Tibial artery (tissue), 4 donors: Measurements from ENCODE around the gene COPE.

ENCODE experiments used
- DNase-seq, 2 donors: peaks; one replicate each; pipeline ENCODE4 v3.0.0-alpha.2; 2019
- H3K27ac ChIP-seq, 2 donors: fragments of 200-600 bp; sonication (generic) in 1 of 2; 1 replicate in 1 of 2; 2 replicates in 1 of 2; pipeline ENCODE4 v1.5.1; 2018 to 2019; ENCODE audit warnings: mild to moderate bottlenecking in 1 of 2
- H3K27me3 ChIP-seq, 2 donors: fragments of 200-600 bp; sonication (generic) in 1 of 2; one replicate each; pipeline versions ENCODE4 v1.5.1 to v1.6.0; 2016 to 2019
- H3K36me3 ChIP-seq, 3 donors: fragments of 200-600 bp; sonication (generic) in 2 of 3; one replicate each; pipeline ENCODE4 v1.5.1; 2016 to 2019; ENCODE audit warnings: mild to moderate bottlenecking in 2 of 3
- H3K4me1 ChIP-seq, 4 donors: fragments of 200-600 bp; sonication (generic) in 2 of 4; 1 replicate in 3 of 4; 2 replicates in 1 of 4; pipeline ENCODE4 v1.5.1; 2016 to 2019
- H3K4me3 ChIP-seq, 2 donors: fragments of 200-600 bp; sonication (generic) in 1 of 2; 1 replicate in 1 of 2; 2 replicates in 1 of 2; pipeline ENCODE4 v1.5.1; 2018 to 2019; ENCODE audit warnings: mild to moderate bottlenecking in 2 of 2
- H3K9me3 ChIP-seq, 3 donors: fragments of 200-600 bp; sonication (generic) in 1 of 3; one replicate each; pipeline ENCODE4 v1.5.1; 2016 to 2019
- intact Hi-C: fragments of 100-400 bp; cut with DNase I; formaldehyde crosslinking; loops from one replicate; pipeline ENCODE4 v1.15.0; 2023; ENCODE audit warnings: low total_unique reads
- TF ChIP-seq, protein P1 (sequence below), 2 experiments: fragments of 200-600 bp in 1 of 2; fragments of 450-650 bp in 1 of 2; IDR thresholded peaks; one replicate each; pipeline ENCODE4 v1.5.1; 2017 to 2019; ENCODE audit warnings: antibody characterized with exemption in 2 of 2, mild to moderate bottlenecking in 1 of 2, moderate library complexity in 1 of 2

Gene COPE

DNA sequence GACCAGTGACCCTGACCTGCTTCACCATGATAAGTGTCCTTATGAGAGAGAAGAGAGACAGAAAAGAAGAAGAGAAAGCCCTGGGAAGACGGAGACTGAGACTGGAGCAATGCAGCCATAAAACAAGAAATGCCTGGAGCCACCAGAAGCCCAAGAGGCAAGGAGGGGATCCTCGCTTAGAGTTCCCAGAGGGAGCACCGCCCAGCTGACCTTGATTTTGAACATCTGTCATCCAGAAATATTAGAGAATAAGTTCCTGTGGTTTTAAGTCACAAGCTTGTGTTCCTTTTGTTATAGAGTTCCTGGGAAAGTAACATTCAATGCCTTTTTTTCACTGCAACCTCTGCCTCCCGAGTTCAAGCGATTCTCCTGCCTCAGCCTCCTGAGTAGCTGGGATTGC, 43.5 kb downstream of the COPE start:
- no peaks in the 10 kb centered on the region for H3K9me3 ChIP-seq
- intact Hi-C loops: no loop called here

GRCh38 chr19:18871543-18871942, 47.6 kb downstream of the COPE start:
- H3K9me3 ChIP-seq: no peaks in the 10 kb centered on the region
- peaks cover 16 to 22% (median 21%) of the 10 kb centered on the region in 3 donors for H3K36me3 ChIP-seq
- H3K4me1 ChIP-seq: peaks cover 0 to 16% (median 11%) of the 10 kb centered on the region in 4 donors
- no peak overlapping the region for H3K27ac ChIP-seq
- TF ChIP-seq, protein P1, sequence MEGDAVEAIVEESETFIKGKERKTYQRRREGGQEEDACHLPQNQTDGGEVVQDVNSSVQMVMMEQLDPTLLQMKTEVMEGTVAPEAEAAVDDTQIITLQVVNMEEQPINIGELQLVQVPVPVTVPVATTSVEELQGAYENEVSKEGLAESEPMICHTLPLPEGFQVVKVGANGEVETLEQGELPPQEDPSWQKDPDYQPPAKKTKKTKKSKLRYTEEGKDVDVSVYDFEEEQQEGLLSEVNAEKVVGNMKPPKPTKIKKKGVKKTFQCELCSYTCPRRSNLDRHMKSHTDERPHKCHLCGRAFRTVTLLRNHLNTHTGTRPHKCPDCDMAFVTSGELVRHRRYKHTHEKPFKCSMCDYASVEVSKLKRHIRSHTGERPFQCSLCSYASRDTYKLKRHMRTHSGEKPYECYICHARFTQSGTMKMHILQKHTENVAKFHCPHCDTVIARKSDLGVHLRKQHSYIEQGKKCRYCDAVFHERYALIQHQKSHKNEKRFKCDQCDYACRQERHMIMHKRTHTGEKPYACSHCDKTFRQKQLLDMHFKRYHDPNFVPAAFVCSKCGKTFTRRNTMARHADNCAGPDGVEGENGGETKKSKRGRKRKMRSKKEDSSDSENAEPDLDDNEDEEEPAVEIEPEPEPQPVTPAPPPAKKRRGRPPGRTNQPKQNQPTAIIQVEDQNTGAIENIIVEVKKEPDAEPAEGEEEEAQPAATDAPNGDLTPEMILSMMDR (IDR thresholded peaks at IDR 0.05): no peak
- no peak overlapping the region for H3K4me3 ChIP-seq
- peaks cover 0 to 20% of the 10 kb centered on the region in 2 donors for H3K27me3 ChIP-seq
- no peak for DNase-seq
- intact Hi-C loops: no loop called here

More for the DNA sequence above, 43.5 kb downstream of the COPE start:
- TF ChIP-seq, protein P1 (IDR thresholded peaks at IDR 0.05): no peak
- Histone ChIP-seq H3K27ac (no peak overlapping the region), H3K27me3 (no peaks in the 10 kb centered on the region), H3K36me3 (peaks cover 0 to 8% (median 0%) of the 10 kb centered on the region in 3 donors), H3K4me1 (no peaks in the 10 kb centered on the region), H3K4me3 (no peak overlapping the region)
- no peak for DNase-seq

DNA sequence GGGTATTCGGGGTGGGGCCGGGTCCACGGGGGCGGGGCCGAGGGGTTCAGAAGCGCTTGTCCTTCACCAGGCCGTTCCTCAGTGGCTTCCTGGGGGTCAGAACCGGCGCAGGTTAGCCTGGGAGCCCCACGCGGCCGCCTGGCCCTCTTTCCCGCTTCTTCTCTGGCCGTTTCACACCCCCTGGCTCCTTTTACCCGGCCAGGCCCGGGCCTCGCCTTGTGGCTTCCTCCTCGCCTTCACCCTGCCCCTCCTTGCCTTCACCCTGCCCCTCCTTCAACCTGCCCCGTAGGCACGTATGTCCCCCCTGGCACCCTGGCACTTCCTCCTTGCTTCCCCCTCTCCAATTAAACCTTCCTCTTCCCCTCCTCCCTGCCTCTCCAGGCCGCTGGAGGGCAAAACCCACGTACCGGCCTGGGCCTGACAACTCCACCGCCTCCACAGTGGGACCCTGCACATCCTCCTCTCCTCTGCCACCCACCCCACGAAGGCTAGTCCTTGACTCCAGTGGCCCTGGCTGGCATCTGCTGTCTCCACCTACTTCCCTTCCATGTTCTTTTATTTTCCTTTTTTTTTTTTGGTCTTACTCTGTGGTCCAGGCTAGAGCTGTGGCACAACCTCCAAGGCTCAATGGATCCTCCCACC, 48.5 kb downstream of the COPE start:
- TF ChIP-seq, protein P1 (IDR thresholded peaks at IDR 0.05): no peak
- Histone ChIP-seq H3K4me1 (peaks cover 0 to 16% (median 11%) of the 10 kb centered on the region in 4 donors), H3K27me3 (peaks cover 0 to 20% of the 10 kb centered on the region in 2 donors), H3K27ac (no peak overlapping the region), H3K4me3 (no peak overlapping the region), H3K36me3 (peaks cover 22 to 31% (median 30%) of the 10 kb centered on the region in 3 donors), H3K9me3 (no peaks in the 10 kb centered on the region)
- no peak for DNase-seq
- intact Hi-C loops: no loop called here

GRCh38 chr19:18869781-18870530, 49.2 kb downstream of the COPE start:
- TF ChIP-seq, protein P1 (IDR thresholded peaks at IDR 0.05): no peak
- H3K27ac ChIP-seq: no peak overlapping the region
- intact Hi-C loops: no loop called here
- peaks cover 0 to 20% of the 10 kb centered on the region in 2 donors for H3K27me3 ChIP-seq
- no peak overlapping the region for H3K4me3 ChIP-seq
- no peaks in the 10 kb centered on the region for H3K9me3 ChIP-seq
- peaks cover 29 to 38% (median 37%) of the 10 kb centered on the region in 3 donors for H3K36me3 ChIP-seq
- DNase-seq: no peak
- H3K4me1 ChIP-seq: peaks cover 0 to 16% (median 11%) of the 10 kb centered on the region in 4 donors

GRCh38 chr19:18869023-18869618, 50.1 kb downstream of the COPE start:
- Histone ChIP-seq H3K9me3 (no peaks in the 10 kb centered on the region), H3K4me1 (peaks cover 0 to 16% (median 11%) of the 10 kb centered on the region in 4 donors), H3K27ac (no peak overlapping the region), H3K36me3 (peaks cover 38 to 46% (median 42%) of the 10 kb centered on the region in 3 donors), H3K4me3 (no peak overlapping the region), H3K27me3 (peaks cover 0 to 20% of the 10 kb centered on the region in 2 donors)
- TF ChIP-seq, protein P1 (IDR thresholded peaks at IDR 0.05): no peak
- intact Hi-C loops: no loop called here
- DNase-seq: no peak
